HEK293 (cell line): ENCODE data around the gene DMD.

Experiments used
- CTCF ChIA-PET: fragments of 350-600 bp; formaldehyde crosslinking; extraction: SDS; loops from one replicate; lab custom pipeline; 2021; ENCODE audit warnings: antibody characterized with exemption; lab: Yijun Ruan, JAX
- POLR2A ChIA-PET: fragments of 300-600 bp; formaldehyde crosslinking; extraction: SDS; loops from one replicate; lab custom pipeline; 2020; ENCODE audit warnings: antibody characterized with exemption, inconsistent platforms; lab: Yijun Ruan, JAX
- H3K27ac ChIP-seq: fragments of 200-500 bp; sonication (Bioruptor generic); 2 replicates; pipeline ENCODE4 v1.5.1; 2014; ENCODE audit warnings: low read depth, low read length, control low read depth, inconsistent platforms; ENCODE audit errors: extremely low read depth
- H3K36me3 ChIP-seq, 2 experiments: fragments of 200-500 bp in 1 of 2; sonication (Bioruptor generic) in 1 of 2; 1 replicate in 1 of 2; 2 replicates in 1 of 2; pipeline ENCODE4 v1.5.1; 2014 to 2017; ENCODE audit warnings: inconsistent platforms in 2 of 2, low read length in 2 of 2; ENCODE audit not compliant: control insufficient read depth in 2 of 2, insufficient read depth in 1 of 2
- H3K4me1 ChIP-seq: fragments of 200-500 bp; sonication (Bioruptor generic); 2 replicates; pipeline ENCODE4 v1.5.1; 2014; ENCODE audit warnings: mild to moderate bottlenecking, low read length, inconsistent platforms; ENCODE audit not compliant: control insufficient read depth, insufficient read depth
- H3K4me3 ChIP-seq: 2 replicates; pipeline ENCODE4 v1.5.1; 2011; ENCODE audit warnings: low read depth, mild to moderate bottlenecking, control low read depth, low read length, moderate library complexity
- H3K9me3 ChIP-seq: fragments of 200-500 bp; sonication (Bioruptor generic); 2 replicates; pipeline ENCODE4 v1.5.1; 2014; ENCODE audit warnings: low read depth, low read length, inconsistent platforms; ENCODE audit not compliant: control insufficient read depth, insufficient read depth
- AEBP2 ChIP-seq: fragments of 450-650 bp; formaldehyde crosslinking; IDR thresholded peaks from 2 replicates; pipeline ENCODE4 v1.5.1; 2016; ENCODE audit warnings: missing biosample characterization, missing genetic modification characterization, borderline replicate concordance
- KLF1 ChIP-seq: fragments of 450-650 bp; formaldehyde crosslinking; IDR thresholded peaks from 2 replicates; pipeline ENCODE4 v1.5.1; 2016; ENCODE audit warnings: missing biosample characterization, missing genetic modification characterization
- MYNN ChIP-seq: fragments of 450-650 bp; formaldehyde crosslinking; IDR thresholded peaks from 2 replicates; pipeline ENCODE4 v1.5.1; 2016; ENCODE audit warnings: missing biosample characterization, missing genetic modification characterization, borderline replicate concordance
- PATZ1 ChIP-seq: fragments of 450-650 bp; formaldehyde crosslinking; IDR thresholded peaks from 2 replicates; pipeline ENCODE4 v1.5.1; 2016; ENCODE audit warnings: missing biosample characterization, missing genetic modification characterization
- RBAK ChIP-seq: fragments of 450-650 bp; formaldehyde crosslinking; IDR thresholded peaks from 2 replicates; pipeline ENCODE4 v1.5.1; 2016; ENCODE audit warnings: missing biosample characterization, missing genetic modification characterization
- SETDB1 ChIP-seq: IDR thresholded peaks from one replicate; pipeline ENCODE4 v1.6.1; 2017; ENCODE audit warnings: mild to moderate bottlenecking, low read length, moderate library complexity, mixed read lengths; ENCODE audit not compliant: insufficient read length
- ZBTB10 ChIP-seq: fragments of 450-650 bp; formaldehyde crosslinking; IDR thresholded peaks from 2 replicates; pipeline ENCODE4 v1.5.1; 2016; ENCODE audit warnings: missing biosample characterization, missing genetic modification characterization
- ZNF18 ChIP-seq: fragments of 450-650 bp; formaldehyde crosslinking; IDR thresholded peaks from 2 replicates; pipeline ENCODE4 v1.5.1; 2016; ENCODE audit warnings: missing biosample characterization, missing genetic modification characterization
- ZNF202 ChIP-seq: fragments of 450-650 bp; formaldehyde crosslinking; IDR thresholded peaks from 2 replicates; pipeline ENCODE4 v1.5.1; 2016; ENCODE audit warnings: missing biosample characterization, missing genetic modification characterization, borderline replicate concordance
- ZNF214 ChIP-seq: fragments of 450-650 bp; formaldehyde crosslinking; IDR thresholded peaks from 2 replicates; pipeline ENCODE4 v1.5.1; 2017; ENCODE audit warnings: missing biosample characterization, mild to moderate bottlenecking, missing genetic modification characterization, borderline replicate concordance
- ZNF223 ChIP-seq: fragments of 450-650 bp; formaldehyde crosslinking; IDR thresholded peaks from 2 replicates; pipeline ENCODE4 v1.5.1; 2016; ENCODE audit warnings: missing biosample characterization, missing genetic modification characterization
- ZNF510 ChIP-seq: fragments of 450-650 bp; formaldehyde crosslinking; IDR thresholded peaks from 2 replicates; pipeline ENCODE4 v1.5.1; 2018; ENCODE audit warnings: mild to moderate bottlenecking, missing genetic modification characterization, missing biosample characterization; ENCODE audit not compliant: insufficient replicate concordance
- ZNF561 ChIP-seq: fragments of 450-650 bp; IDR thresholded peaks from 2 replicates; pipeline ENCODE4 v1.5.1; 2018; ENCODE audit warnings: missing biosample characterization, missing genetic modification characterization, borderline replicate concordance
- ZNF580 ChIP-seq: fragments of 450-650 bp; formaldehyde crosslinking; IDR thresholded peaks from 2 replicates; pipeline ENCODE4 v1.5.1; 2016; ENCODE audit warnings: missing biosample characterization, missing genetic modification characterization
- ZNF692 ChIP-seq: fragments of 450-650 bp; formaldehyde crosslinking; IDR thresholded peaks from 2 replicates; pipeline ENCODE4 v1.5.1; 2016; ENCODE audit warnings: missing biosample characterization, missing genetic modification characterization
- ZSCAN30 ChIP-seq: fragments of 450-650 bp; IDR thresholded peaks from 2 replicates; pipeline ENCODE4 v1.5.1; 2018; ENCODE audit warnings: missing biosample characterization, mild to moderate bottlenecking, missing genetic modification characterization, moderate library complexity

Gene DMD

GRCh38 chrX:31139961-31140360, 2071.4 kb downstream of the DMD start:
- H3K36me3 ChIP-seq, result peaks cover 18 to 55% of the 10 kb centered on the region in 2 experiments
- no peak overlapping the region for H3K27ac ChIP-seq
- TF ChIP-seq AEBP2 (tag by site-specific recombination) (no peak), ZNF692 (no peak), ZNF202 (tag by site-specific recombination) (no peak), ZNF561 (tag by site-specific recombination) (no peak), KLF1 (tag by site-specific recombination) (no peak), ZNF18 (tag by site-specific recombination) (no peak), ZNF223 (no peak), ZNF214 (tag by site-specific recombination) (no peak), MYNN (tag by site-specific recombination) (no peak), ZBTB10 (tag by site-specific recombination) (no peak), ZNF510 (no peak), ZSCAN30 (tag by site-specific recombination) (no peak), PATZ1 (no peak)
- no peaks in the 10 kb centered on the region; the same call in 1 of the 2 replicates for H3K9me3 ChIP-seq
- ChIA-PET CTCF (interaction anchor here (1.5 kb wide), 1 partner anchor 169 kb away, joined by 7 read pairs; no protein-coding TSS in a partner anchor), POLR2A (no interaction called here)
- no peak overlapping the region for H3K4me3 ChIP-seq
- H3K4me1 ChIP-seq, result no peaks in the 10 kb centered on the region

GRCh38 chrX:31138124-31138523, 2073.2 kb downstream of the DMD start:
- CTCF ChIA-PET, result interaction anchor here (0.6 kb wide), 1 partner anchor 21 kb away, joined by 3 read pairs; no protein-coding TSS in a partner anchor
- TF ChIP-seq ZNF580 (tag by site-specific recombination), result no peak
- peak; percentile 40; the same call in 1 of the 2 replicates for TF ChIP-seq RBAK
- TF ChIP-seq SETDB1, result peak; percentile 44
- POLR2A ChIA-PET, result no interaction called here
- Histone ChIP-seq H3K4me3 (no peak overlapping the region), H3K27ac (no peak overlapping the region), H3K4me1 (no peaks in the 10 kb centered on the region), H3K36me3 (peaks cover 16 to 46% of the 10 kb centered on the region in 2 experiments), H3K9me3 (no peaks in the 10 kb centered on the region; the same call in 1 of the 2 replicates)
